Measurements from ENCODE around the gene HAUS8. TPM values are rescaled to one million over a fixed set of nuclear protein-coding genes. Genes with fewer than 3 reads are reported as not detected.

HAUS8 gene
- total and polyA plus RNA-seq, 2 of the 13 experiments (the other 11 are each of a cell fraction or from before 2014, with no cell fraction given), result 7.8 to 17.5 TPM

DNA sequence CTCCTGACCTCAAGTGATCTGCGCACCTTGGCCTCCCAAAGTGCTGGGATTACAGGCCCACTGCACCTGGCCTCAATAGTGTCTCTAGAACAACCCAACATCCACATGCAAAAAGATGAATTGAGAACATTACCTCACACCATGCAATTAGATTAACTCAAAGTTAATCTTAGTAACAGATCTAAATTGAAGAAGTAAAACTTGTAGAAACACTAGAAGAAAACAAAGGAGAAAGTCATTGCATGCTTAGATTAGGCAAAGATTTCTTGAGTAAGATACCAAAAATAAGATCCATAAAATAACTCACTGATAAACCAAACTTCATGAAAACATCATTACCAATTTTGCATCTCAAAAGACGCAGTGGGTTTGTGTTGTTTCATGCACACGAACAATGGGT, 51.4 kb downstream of the HAUS8 start:
- no peaks in the 10 kb centered on the region for H4K20me1 ChIP-seq (ENCODE audit: insufficient read depth, low read length)
- intact Hi-C loops (cut with micrococcal nuclease; ENCODE audit: unreplicated experiment), result no loop called here
- H3K9ac ChIP-seq (ENCODE audit: insufficient read depth, low read depth, low read length), result no peak overlapping the region
- peaks cover 5 to 33% of the 10 kb centered on the region in 2 experiments for H3K27me3 ChIP-seq (ENCODE audit: control insufficient read depth in 1 of 2, insufficient read depth in 2 of 2, low read length in 2 of 2)
- H3K36me3 ChIP-seq (replicated peaks in 1 of 2; ENCODE audit: control insufficient read depth in 1 of 2, insufficient read depth in 2 of 2, low read length in 2 of 2), result no peaks in the 10 kb centered on the region
- CTCF ChIA-PET (ENCODE audit: low intra/inter-chr PET ratio, low total read pairs), result no interaction called here
- no peaks in the 10 kb centered on the region for H3K79me2 ChIP-seq (ENCODE audit: insufficient read depth, low read length)
- H2AFZ ChIP-seq (ENCODE audit: low read length), result no peak overlapping the region
- in situ Hi-C loops (cut with HindIII; ENCODE audit: extremely low pct_ligation_motif_present, low pct_unique_long_range_greater_than_20kb), result no loop called here
- TF ChIP-seq U2AF1 (optimal IDR thresholded peaks at IDR 0.05; ENCODE audit: low read depth, low read length), result no peak
- TF ChIP-seq ZNF510 (CRISPR knock-in tag; IDR thresholded peaks at IDR 0.05; ENCODE audit: low read depth), result no peak
- no peak for TF ChIP-seq ZNF713 (CRISPR knock-in tag; IDR thresholded peaks at IDR 0.05)
- no peak for TF ChIP-seq GTF2F1 (IDR thresholded peaks at IDR 0.05; ENCODE audit: low read length)
- TF ChIP-seq XRCC5 (optimal IDR thresholded peaks at IDR 0.05; ENCODE audit: low read length), result no peak
- TF ChIP-seq ZNF616 (CRISPR knock-in tag; IDR thresholded peaks at IDR 0.05; ENCODE audit: low read depth), result no peak
- TF ChIP-seq TCF12 (IDR thresholded peaks at IDR 0.05), result no peak
- TF ChIP-seq TCF12 (CRISPR knock-in tag; IDR thresholded peaks at IDR 0.05), result no peak
- TF ChIP-seq RFX3 (CRISPR knock-in tag; IDR thresholded peaks at IDR 0.05), result no peak
- no peak for TF ChIP-seq ZFP36 (IDR thresholded peaks at IDR 0.05; ENCODE audit: borderline replicate concordance, low read depth, low read length, partially characterized antibody)
- TF ChIP-seq ELF4 (CRISPR knock-in tag; IDR thresholded peaks at IDR 0.05; ENCODE audit: borderline replicate concordance), result no peak
- no peak for TF ChIP-seq SNAPC2 (CRISPR knock-in tag; IDR thresholded peaks at IDR 0.05)
- TF ChIP-seq RXRB (CRISPR knock-in tag; IDR thresholded peaks at IDR 0.05; ENCODE audit: borderline replicate concordance), result no peak
- no peak for TF ChIP-seq RBM39 (IDR thresholded peaks at IDR 0.05; ENCODE audit: low read depth, low read length, poor library complexity, severe bottlenecking)
- ATAC-seq (no peak), DNase-seq (ENCODE audit: low spot score) (no peak), FAIRE-seq (no peak)
- no peaks in the 10 kb centered on the region for H3K9me3 ChIP-seq (ENCODE audit: low read length)
- BruUV-seq (replicated peaks), result no TSS peak
- WGBS (ENCODE audit: low lambda C conversion rate), result 16% methylated on average over 3 of the region's 3 CpGs
- H3K4me3 ChIP-seq (replicated peaks in 1 of 3; ENCODE audit: insufficient read depth in 1 of 3, low read depth in 2 of 3, low read length in 3 of 3), result no peak overlapping the region
- POLR2A ChIA-PET, result no interaction called here
- H3K27ac ChIP-seq (ENCODE audit: extremely low read length, insufficient read depth, low read length), result no peak overlapping the region
- no peaks in the 10 kb centered on the region for H3K4me1 ChIP-seq (ENCODE audit: insufficient read depth, low read length)
- no peak overlapping the region for H3K4me2 ChIP-seq (ENCODE audit: low read depth, low read length)

Data from HepG2 (cell line).